ENCODE measurements around the gene CBL.
A peak's percentile ranks its signal among the peaks of the same experiment; 100 is the strongest.
"Not testable (repeated sequence)": the region's sequence is repeated elsewhere in the genome, so short reads cannot be mapped to it uniquely, and the experiment has no call there.

Gene CBL

DNA sequence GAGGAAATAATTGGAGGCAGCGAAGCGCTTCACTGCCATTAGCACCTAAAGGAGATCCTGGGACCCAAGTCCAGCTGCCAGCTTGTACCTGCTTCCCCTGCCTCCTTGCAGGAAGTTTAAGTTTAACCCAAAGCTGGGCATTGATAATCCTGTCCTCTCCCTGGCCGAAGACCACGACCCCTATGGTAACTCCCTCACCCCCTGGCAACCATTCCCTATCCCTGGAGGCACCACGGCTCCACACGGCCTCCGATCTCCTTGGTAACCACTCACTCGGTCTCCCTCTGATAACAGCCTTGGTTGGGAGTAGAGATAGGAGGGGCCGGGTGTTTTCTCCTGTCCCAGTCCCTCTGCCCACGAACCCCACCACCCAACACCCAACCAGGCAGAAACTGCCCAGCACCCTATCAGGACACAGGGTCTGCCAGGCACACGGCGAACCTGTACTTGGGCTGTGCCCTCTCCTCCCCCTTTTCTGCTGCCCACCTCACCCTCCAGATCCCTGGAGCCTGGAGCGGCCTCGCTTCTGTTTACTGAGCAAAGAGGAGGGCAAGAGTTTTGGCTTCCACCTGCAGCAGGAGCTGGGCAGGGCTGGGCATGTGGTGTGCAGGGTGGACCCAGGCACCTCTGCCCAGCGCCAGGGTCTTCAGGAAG lies 20.0 kb upstream of the CBL start:
- no peak for DNase-seq (ENCODE audit: low read depth)

GRCh38 chr11:119187123-119187892 lies 18.8 kb upstream of the CBL start:
- DNase-seq (ENCODE audit: low read depth): no peak

DNA sequence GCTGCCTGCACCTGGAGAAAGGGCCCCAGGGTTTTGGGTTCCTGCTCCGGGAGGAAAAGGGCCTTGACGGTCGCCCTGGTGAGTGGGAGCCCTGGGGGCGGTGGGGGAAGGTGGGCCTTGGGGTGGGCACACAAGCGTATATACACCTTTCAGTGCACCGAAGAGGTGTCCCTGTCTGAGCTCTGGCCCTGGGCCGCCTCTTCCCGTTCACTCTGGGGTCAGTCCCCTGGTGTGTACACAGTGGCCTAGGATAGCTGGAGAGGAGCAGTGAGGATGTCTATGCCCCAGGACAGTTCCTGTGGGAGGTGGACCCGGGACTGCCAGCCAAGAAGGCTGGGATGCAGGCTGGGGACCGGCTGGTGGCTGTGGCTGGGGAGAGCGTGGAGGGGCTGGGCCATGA lies 18.1 kb upstream of the CBL start:
- DNase-seq (ENCODE audit: low read depth): no peak

DNA sequence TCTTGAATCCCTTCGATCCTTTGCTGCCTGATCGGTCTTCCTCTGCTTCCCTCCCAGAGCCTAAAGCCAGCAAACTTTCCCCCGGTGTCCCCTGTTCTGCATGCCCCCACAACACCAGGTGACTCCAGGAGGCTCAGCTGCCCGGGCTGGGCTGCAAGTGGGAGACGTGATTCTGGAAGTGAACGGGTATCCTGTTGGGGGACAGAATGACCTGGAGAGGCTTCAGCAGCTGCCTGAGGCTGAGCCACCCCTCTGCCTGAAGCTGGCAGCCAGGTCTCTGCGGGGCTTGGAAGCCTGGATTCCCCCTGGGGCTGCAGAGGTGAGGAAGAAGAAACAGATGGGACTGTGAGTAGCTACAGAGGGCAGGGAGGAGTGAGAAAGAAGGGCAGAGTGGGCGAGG lies 17.3 kb upstream of the CBL start:
- DNase-seq (ENCODE audit: low read depth): no peak

DNA sequence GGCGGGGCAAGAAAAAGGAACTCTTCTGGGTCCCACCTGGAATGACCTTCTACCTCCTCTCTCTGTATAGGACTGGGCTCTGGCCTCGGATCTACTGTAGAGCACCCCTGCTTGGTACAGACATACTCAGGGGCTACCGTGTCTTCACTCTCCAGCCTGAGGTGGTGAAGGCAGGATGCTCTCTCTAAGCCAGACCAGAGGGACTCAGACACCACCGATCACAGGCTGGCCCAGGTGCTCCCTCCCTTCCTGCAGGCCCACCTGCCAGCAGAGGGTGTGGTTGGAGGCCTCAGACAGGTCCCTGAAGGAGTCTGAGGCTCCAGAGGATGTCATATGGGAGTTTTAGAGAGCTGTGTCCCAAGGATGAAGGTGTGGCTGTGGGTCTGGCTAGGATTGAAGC lies 16.7 kb upstream of the CBL start:
- DNase-seq (ENCODE audit: low read depth): no peak

DNA sequence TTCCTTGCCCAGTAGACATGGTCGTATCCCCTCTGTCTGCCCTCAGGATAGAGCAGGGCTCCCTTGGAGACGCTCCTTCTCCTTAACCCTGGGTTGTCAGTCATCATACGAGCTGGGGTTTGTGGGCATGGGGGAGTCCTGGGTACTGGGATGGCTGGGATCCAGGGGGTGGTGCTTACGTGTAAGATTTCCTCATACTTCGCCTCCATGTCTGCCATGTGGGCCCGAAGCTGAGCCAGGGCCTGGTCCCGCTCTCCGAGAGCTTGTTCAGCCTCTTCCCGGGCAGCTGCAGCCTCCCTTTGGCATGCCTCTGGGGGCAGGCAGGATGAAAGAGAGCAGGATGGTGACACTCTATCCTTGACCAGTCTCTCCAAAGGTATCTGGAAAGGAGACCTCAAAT lies 15.6 kb upstream of the CBL start:
- no peak for DNase-seq (ENCODE audit: low read depth)

DNA sequence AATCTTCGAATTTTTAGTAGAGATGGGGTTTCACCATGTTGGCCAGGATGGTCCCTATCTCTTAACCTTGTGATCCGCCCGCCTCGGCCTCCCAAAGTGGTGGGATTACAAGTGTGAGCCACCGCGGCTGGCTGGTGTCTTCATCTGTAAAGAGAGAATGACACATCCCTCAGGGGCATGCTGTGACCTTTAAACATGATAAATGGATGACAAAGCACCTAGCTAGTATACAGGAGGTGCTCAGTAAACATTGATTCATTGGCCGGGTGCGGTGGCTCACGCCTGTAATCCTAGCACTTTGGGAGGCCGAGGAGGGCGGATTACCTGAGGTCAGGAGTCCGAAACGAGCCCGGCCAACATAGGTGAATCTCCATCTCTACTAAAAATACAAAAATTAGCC lies 14.9 kb upstream of the CBL start:
- not testable (repeated sequence) for DNase-seq (ENCODE audit: low read depth)

DNA sequence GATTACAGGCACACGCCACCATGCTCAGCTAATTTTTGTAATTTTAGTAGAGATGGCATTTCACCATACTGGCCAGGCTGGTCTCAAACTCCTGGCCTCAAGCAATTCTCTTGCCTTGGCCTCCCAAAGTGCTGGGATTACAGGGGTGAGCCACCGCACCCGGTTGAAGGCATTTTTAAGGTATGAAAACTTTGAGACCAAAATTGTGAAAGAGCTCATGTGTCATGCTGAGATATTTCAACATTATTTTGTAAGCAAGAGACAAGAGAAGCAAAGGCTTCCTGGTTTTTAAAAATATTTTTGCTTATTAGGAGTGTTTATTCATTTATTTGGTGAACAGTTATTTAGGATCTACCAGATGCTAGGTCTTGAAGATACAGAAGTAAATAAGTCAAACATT lies 14.0 kb upstream of the CBL start:
- DNase-seq (ENCODE audit: low read depth): no peak

DNA sequence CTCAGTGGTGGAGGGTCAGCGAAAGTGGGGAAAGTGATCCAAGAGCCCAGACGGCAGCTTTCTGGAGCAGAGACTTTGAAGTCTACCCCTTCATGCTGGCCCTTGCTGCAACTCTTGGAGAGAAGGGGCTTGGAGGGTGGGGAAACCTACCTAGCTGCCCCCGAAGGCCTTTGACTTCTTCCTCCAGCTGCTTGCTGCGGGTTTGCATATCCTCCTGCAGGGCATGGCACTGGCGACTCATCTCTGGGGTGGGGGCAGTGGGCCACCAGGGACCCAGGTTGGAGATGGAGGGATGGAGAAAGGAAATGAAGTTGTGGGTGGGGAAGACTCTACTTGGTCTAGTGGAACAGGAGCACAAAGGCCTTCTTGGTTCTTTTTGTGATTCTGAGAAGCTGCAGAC lies 13.1 kb upstream of the CBL start:
- DNase-seq (ENCODE audit: low read depth): no peak

GRCh38 chr11:119193626-119194025 lies 12.5 kb upstream of the CBL start:
- no peak for DNase-seq (ENCODE audit: low read depth)

GRCh38 chr11:119194811-119195440 lies 11.2 kb upstream of the CBL start:
- no peak for DNase-seq (ENCODE audit: low read depth)

DNA sequence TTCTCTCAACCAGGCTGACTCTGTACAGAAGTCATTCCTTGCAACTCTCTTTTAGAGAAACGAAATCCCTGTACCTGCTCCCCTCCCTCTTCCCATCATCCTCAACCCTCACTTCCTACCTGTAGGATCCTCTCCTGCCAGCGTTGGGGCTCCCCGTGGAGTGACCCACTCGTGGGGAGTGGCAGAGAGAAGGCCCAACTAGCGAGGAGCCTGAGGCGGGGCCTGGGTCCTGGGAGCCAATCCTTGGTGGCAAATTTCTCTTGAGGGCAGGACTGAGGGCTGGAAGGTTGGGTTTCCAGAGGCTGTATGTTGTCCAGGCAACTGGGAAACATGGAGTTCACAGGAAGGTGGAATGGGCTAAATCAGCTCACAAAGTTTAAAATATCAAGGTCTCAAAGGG lies 10.5 kb upstream of the CBL start:
- no peak for DNase-seq (ENCODE audit: low read depth)

- no peak for DNase-seq (ENCODE audit: low read depth)
These were observed 9.2 kb upstream of the CBL start for GRCh38 chr11:119196833-119197483.

- DNase-seq (ENCODE audit: low read depth): no peak
These were observed 7.2 kb upstream of the CBL start for GRCh38 chr11:119198925-119199324.

- DNase-seq (ENCODE audit: low read depth): not testable (repeated sequence)
These were observed 4.9 kb upstream of the CBL start for GRCh38 chr11:119201236-119201635.

- DNase-seq (ENCODE audit: low read depth): no peak
These were observed 3.6 kb upstream of the CBL start for GRCh38 chr11:119202554-119202953.

- DNase-seq (ENCODE audit: low read depth): no peak
These were observed 2.1 kb upstream of the CBL start for GRCh38 chr11:119204066-119204465.

DNA sequence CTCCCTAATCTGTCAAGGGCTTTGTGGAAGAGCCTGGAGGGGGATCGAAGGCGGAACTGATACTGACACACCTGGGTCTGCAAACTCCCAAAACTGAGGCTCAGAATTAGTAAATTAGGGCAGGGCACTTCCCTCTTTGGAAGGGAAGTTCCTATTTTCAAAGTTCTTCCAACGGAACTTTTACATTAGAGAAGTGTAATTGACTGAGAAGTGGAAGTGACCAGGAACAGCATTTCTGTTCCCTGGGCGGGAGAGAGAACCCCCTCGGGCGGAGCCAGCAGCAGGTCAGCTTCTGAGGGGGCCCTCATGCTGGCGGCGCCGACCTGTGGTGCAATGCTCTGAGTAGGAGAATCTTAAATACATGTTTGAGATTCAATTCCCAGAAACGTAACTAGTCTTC lies 1.1 kb upstream of the CBL start:
- no peak for DNase-seq (ENCODE audit: low read depth)

DNA sequence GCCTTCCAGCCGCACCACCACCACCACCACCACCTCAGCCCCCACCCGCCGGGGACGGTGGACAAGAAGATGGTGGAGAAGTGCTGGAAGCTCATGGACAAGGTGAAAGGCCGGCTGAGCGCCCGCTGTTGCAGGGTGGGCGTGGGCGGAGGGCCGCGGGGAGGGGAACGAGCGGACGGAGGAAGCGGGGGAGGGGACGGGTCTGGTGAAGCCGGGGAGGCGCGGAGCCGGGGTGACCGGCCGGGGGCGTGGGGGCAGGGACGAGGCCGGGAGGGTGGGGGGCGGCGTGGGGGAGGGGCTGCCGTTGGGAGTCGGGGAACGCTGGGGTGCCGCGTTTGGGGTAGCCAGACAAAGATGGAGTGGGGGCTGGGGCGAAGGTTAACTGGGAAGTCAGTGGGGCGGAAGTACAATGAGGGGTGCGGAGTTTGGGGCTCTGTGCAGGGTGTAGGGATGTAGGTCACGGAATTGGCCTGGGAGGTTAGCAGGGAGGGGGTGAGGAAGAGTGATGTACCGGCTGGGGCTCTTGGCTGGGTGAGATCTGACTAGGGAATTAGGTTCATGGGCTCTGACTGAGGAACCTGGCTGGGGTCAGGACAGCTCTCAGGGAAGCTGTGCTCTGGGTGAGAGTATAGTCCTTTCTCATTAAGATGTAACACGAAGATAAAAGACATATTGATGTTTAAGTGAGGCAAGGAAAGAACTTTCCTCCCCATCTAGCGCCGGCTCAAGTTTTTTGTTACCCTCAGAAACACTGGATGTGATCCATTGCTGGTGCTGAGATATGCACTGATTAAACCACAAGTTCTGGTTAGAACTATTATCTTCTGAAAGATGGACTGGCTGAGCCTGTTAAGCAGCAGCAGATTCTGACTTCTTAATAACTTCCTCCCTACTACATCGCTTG lies 624 bp downstream of the CBL start:
- peak; percentile 28 for DNase-seq (ENCODE audit: low read depth)

- DNase-seq (ENCODE audit: low read depth): no peak
These were observed 1.3 kb downstream of the CBL start for GRCh38 chr11:119207415-119207960.

DNA sequence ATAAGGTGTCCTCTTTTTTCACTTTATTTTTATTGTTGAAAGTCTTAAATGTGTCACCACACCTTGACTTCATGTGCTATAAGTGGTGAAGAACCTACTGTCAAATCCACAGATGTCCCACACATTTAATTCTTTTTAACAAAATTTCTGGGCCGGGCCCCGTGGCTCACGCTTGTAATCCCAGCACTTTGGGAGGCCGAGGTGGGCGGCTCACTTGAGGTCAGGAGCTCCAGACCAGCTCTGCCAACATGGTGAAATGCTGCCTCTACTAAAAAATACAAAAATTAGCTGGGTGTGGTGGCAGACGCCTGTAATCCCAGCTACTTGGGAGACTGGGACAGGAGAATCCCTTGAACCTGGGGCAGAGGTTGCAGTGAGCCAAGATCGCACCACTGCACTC lies 3.0 kb downstream of the CBL start:
- no peak for DNase-seq (ENCODE audit: low read depth)

- DNase-seq (ENCODE audit: low read depth): no peak
These were observed 3.9 kb downstream of the CBL start for GRCh38 chr11:119210050-119210449.

All from stimulated activated CD8-positive, alpha-beta memory T cell treated with anti-CD3 and anti-CD28 coated beads, Interleukin-15, amount 100 ng/mL, for 24 hours (primary cell).